SK-N-MC (cell line): Measurements from ENCODE around the gene RPA3.

Source experiments
- EZH2 ChIP-seq: fragments of 200-600 bp; sonication (generic); IDR thresholded peaks from one replicate; pipeline ENCODE4 v1.6.1; 2017; ENCODE audit warnings: antibody characterized with exemption
- FOXP2 ChIP-seq: optimal IDR thresholded peaks from 2 replicates; pipeline ENCODE3; 2011; ENCODE audit warnings: mild to moderate bottlenecking, moderate library complexity; ENCODE audit not compliant: insufficient read depth; ENCODE audit errors: extremely low read length, control extremely low read depth
- POLR2AphosphoS5 ChIP-seq: IDR thresholded peaks from 2 replicates; pipeline ENCODE4 v1.6.1; 2012; ENCODE audit warnings: mild to moderate bottlenecking, low read depth, low read length, borderline replicate concordance

GRCh38 chr7:7682861-7683260, 35.5 kb downstream of the RPA3 start:
- TF ChIP-seq EZH2 (no peak), POLR2AphosphoS5 (no peak), FOXP2 (no peak)
